Keratinocyte (primary cell): Measurements from ENCODE around the gene ZNF239. TPM values are rescaled to one million over a fixed set of nuclear protein-coding genes. Genes with fewer than 3 reads are reported as not detected.

ENCODE experiments used
- DNase-seq: peaks from one replicate; pipeline ENCODE4 v3.0.0-alpha.2; 2011; ENCODE audit warnings: low read depth, missing footprints, low spot score
- FAIRE-seq: peaks from 2 replicates; lab custom pipeline; 2011; peaks lifted over from hg19 to GRCh38; lab: Jason Lieb, UNC
- H2AFZ ChIP-seq: 2 replicates; pipeline ENCODE4 v1.6.0; 2012; ENCODE audit warnings: low read length, control low read depth, inconsistent platforms; ENCODE audit not compliant: control insufficient read depth
- H3K27ac ChIP-seq: 2 replicates; pipeline ENCODE4 v1.5.1; 2011; ENCODE audit warnings: low read length; ENCODE audit not compliant: control insufficient read depth, insufficient read depth
- H3K27me3 ChIP-seq: 3 replicates; pipeline ENCODE4 v1.6.0; 2011; ENCODE audit warnings: low read length; ENCODE audit not compliant: control insufficient read depth, insufficient read depth; ENCODE audit errors: extremely low read depth
- H3K36me3 ChIP-seq, 2 experiments: 2 replicates in 1 of 2; 3 replicates in 1 of 2; pipeline ENCODE4 v1.5.1; 2011; ENCODE audit warnings: low read length in 2 of 2, mild to moderate bottlenecking in 1 of 2; ENCODE audit not compliant: control insufficient read depth in 2 of 2, insufficient read depth in 2 of 2; ENCODE audit errors: extremely low read depth in 1 of 2
- H3K4me1 ChIP-seq: 3 replicates; pipeline ENCODE4 v1.5.1; 2011; ENCODE audit warnings: low read length; ENCODE audit not compliant: control insufficient read depth, insufficient read depth; ENCODE audit errors: extremely low read depth
- H3K4me2 ChIP-seq: 3 replicates; pipeline ENCODE4 v1.6.0; 2011; ENCODE audit warnings: low read depth, low read length; ENCODE audit not compliant: control insufficient read depth, insufficient read depth; ENCODE audit errors: extremely low read depth
- H3K4me3 ChIP-seq, 3 experiments: fragments of 200-600 bp in 1 of 3; sonication (generic) in 1 of 3; 2 replicates in 2 of 3; 3 replicates in 1 of 3; pipeline ENCODE4 v1.5.1; 2011 to 2016; ENCODE audit warnings: low read length in 3 of 3, mild to moderate bottlenecking in 3 of 3, control low read depth in 2 of 3, inconsistent platforms in 1 of 3, low read depth in 1 of 3, mixed read lengths in 1 of 3, mixed run types in 1 of 3, moderate library complexity in 1 of 3; ENCODE audit not compliant: control insufficient read depth in 2 of 3, insufficient read depth in 2 of 3; ENCODE audit errors: extremely low read depth in 1 of 3
- H3K79me2 ChIP-seq: 2 replicates; pipeline ENCODE4 v1.6.0; 2012; ENCODE audit warnings: low read length; ENCODE audit not compliant: control insufficient read depth, insufficient read depth
- H3K9ac ChIP-seq: 3 replicates; pipeline ENCODE4 v1.6.0; 2011; ENCODE audit warnings: low read length; ENCODE audit not compliant: control insufficient read depth, insufficient read depth; ENCODE audit errors: extremely low read depth
- H3K9me1 ChIP-seq: 3 replicates; pipeline ENCODE4 v1.6.0; 2011; ENCODE audit warnings: low read length; ENCODE audit not compliant: control insufficient read depth, insufficient read depth; ENCODE audit errors: extremely low read depth
- H3K9me3 ChIP-seq: 2 replicates; pipeline ENCODE4 v1.5.1; 2012; ENCODE audit warnings: low read depth, low read length; ENCODE audit not compliant: control insufficient read depth
- H4K20me1 ChIP-seq: 3 replicates; pipeline ENCODE4 v1.6.0; 2011; ENCODE audit warnings: low read length; ENCODE audit not compliant: control insufficient read depth, insufficient read depth; ENCODE audit errors: extremely low read depth
- CTCF ChIP-seq, 3 experiments: IDR thresholded peaks in 1 of 3; conservative IDR thresholded peaks in 1 of 3; optimal IDR thresholded peaks in 1 of 3; 2 replicates in 2 of 3; 3 replicates in 1 of 3; pipeline versions ENCODE3 to v1.5.1; 2011; ENCODE audit warnings: low read length in 3 of 3, mild to moderate bottlenecking in 3 of 3, moderate library complexity in 2 of 3, control low read depth in 1 of 3, inconsistent platforms in 1 of 3; ENCODE audit not compliant: insufficient read depth in 2 of 3; ENCODE audit errors: extremely low read depth in 1 of 3
- EZH2 ChIP-seq: IDR thresholded peaks from one replicate; pipeline ENCODE4 v1.6.1; 2012; ENCODE audit warnings: inconsistent platforms, mild to moderate bottlenecking, low read length, moderate library complexity
- dilution Hi-C: fragments of 300-500 bp; cut with MboI; formaldehyde crosslinking; loops from one replicate; pipeline ENCODE4 v1.7.0; 2020; ENCODE audit warnings: low sequenced_read_pairs; ENCODE audit not compliant: extremely low pct_ligation_motif_present
- polyA minus RNA-seq, 3 experiments: library from RNA; depleted of rRNA, polyadenylated mRNA; stranded (reverse); fragments of >200 nt; gene quantifications; 1 replicate in 1 of 3; 2 replicates in 1 of 3; 3 replicates in 1 of 3; pipeline ENCODE4 v1.2.3, GENCODE V29; 2011
- polyA plus RNA-seq, 5 experiments: library from polyadenylated mRNA; depleted of rRNA in 3 of 5; stranded (reverse) in 3 of 5; stranded (forward) in 1 of 5; unstranded in 1 of 5; fragments of >200 nt; gene quantifications; 1 replicate in 1 of 5; 2 replicates in 3 of 5; 3 replicates in 1 of 5; pipeline versions ENCODE4 v1.2.1 to v1.2.3, GENCODE V29; 2011 to 2012; ENCODE audit warnings: missing spikeins in 2 of 5, low read depth in 1 of 5, low replicate concordance in 1 of 5

Gene ZNF239
- polyA plus RNA-seq (1.1 TPM in 3 replicates), polyA minus RNA-seq (0.69 to 0.96 TPM (median 0.80 TPM) in 3 replicates)
- not detected for polyA plus RNA-seq (2011; ENCODE audit: low read depth)
- 0.42 and 1.1 TPM in 2 replicates for polyA plus RNA-seq (2011; cell fraction: cytosol; rRNA removed)
- polyA plus RNA-seq (2011; cell fraction: nucleus; rRNA removed) = 2.7 and 3.1 TPM in 2 replicates
- polyA plus RNA-seq (2012; ENCODE audit: low replicate concordance) = 0.18 and 0.88 TPM in 2 replicates
- not detected for polyA minus RNA-seq (2011; cell fraction: cytosol; rRNA and poly(A)+ RNA removed)
- polyA minus RNA-seq (2011; cell fraction: nucleus; rRNA and poly(A)+ RNA removed) = 0.95 and 2.0 TPM in 2 replicates

- dilution Hi-C loops = no loop called here
- peak within 1 kb of the TSS; percentile 23 to 51 (median 41) for H3K4me3 ChIP-seq
- H3K27me3 ChIP-seq = peaks cover 9% of the 10 kb centered on the region
- no peaks in the 10 kb centered on the region for H3K9me3 ChIP-seq
- H3K27ac ChIP-seq = no peak within 1 kb of the TSS
- peak; percentile 25 for DNase-seq
- H2AFZ ChIP-seq = peak within 1 kb of the TSS; percentile 67
- no peaks in the 10 kb centered on the region for H3K79me2 ChIP-seq
- no peak for TF ChIP-seq EZH2
- no peak for TF ChIP-seq CTCF (optimal IDR thresholded peaks at IDR 0.05 in 1 of 3, IDR thresholded peaks at IDR 0.05 in 1 of 3, conservative IDR thresholded peaks at IDR 0.05 in 1 of 3; ENCODE audit: extremely low read depth in 1 of 3, insufficient read depth in 2 of 3, low read length in 3 of 3)
- no peaks in the 10 kb centered on the region for H4K20me1 ChIP-seq
- peak within 1 kb of the TSS; percentile 9 for H3K9ac ChIP-seq
- peaks cover 3% of the 10 kb centered on the region for H3K4me1 ChIP-seq
- peak within 1 kb of the TSS; percentile 70 for H3K4me2 ChIP-seq
- H3K36me3 ChIP-seq = no peaks in the 10 kb centered on the region
- FAIRE-seq = no peak
- H3K9me1 ChIP-seq = no peaks in the 10 kb centered on the region
Measured at GRCh38 chr10:43574001-43574892, at the start of gene ZNF239. Gene ZNF239 (minus strand): TSS chr10:43574616. CDS start chr10:43558079, 16,537 bp downstream.

- Histone ChIP-seq H3K27ac (no peak overlapping the region), H3K36me3 (no peaks in the 10 kb centered on the region), H3K9ac (no peak overlapping the region), H3K4me3 (no peak overlapping the region), H3K27me3 (no peaks in the 10 kb centered on the region), H3K9me1 (no peaks in the 10 kb centered on the region), H2AFZ (no peak overlapping the region), H4K20me1 (no peaks in the 10 kb centered on the region), H3K9me3 (no peaks in the 10 kb centered on the region), H3K4me2 (no peak overlapping the region), H3K4me1 (no peaks in the 10 kb centered on the region), H3K79me2 (no peaks in the 10 kb centered on the region)
- dilution Hi-C loops = no loop called here
- no peak for DNase-seq
- FAIRE-seq = no peak
- no peak for TF ChIP-seq CTCF (optimal IDR thresholded peaks at IDR 0.05 in 1 of 3, IDR thresholded peaks at IDR 0.05 in 1 of 3, conservative IDR thresholded peaks at IDR 0.05 in 1 of 3; ENCODE audit: extremely low read depth in 1 of 3, insufficient read depth in 2 of 3, low read length in 3 of 3)
Measured at GRCh38 chr10:43623351-43623750, 48.9 kb upstream of the ZNF239 start.
